HL-60/S4 treated with retinoic acid at 250 ng/mL for 4 days and 3 days (cell line): ENCODE measurements around the gene CES2.
"Not testable (repeated sequence)": the region's sequence is repeated elsewhere in the genome, so short reads cannot be mapped to it uniquely, and the experiment has no call there.

Experiments used
- in situ Hi-C: fragments of 300-500 bp; cut with MboI; formaldehyde crosslinking; loops from 2 replicates; pipeline ENCODE4 v1.7.0; 2022; ENCODE audit warnings: low sequenced_read_pairs

The CES2 gene

GRCh38 chr16:66934138-66934838 is 1.0 kb upstream of the CES2 start, which contains the start of gene CIAO2B:
CIAO2B (minus strand) TSS chr16:66934402; CDS start chr16:66934364, 38 bp downstream.
- in situ Hi-C loops, result no loop called here

GRCh38 chr16:66934839-66935313 is 440 bp upstream of the CES2 start:
- in situ Hi-C loops, result not testable (repeated sequence)

- in situ Hi-C loops, result no loop called here
Measured at GRCh38 chr16:66936462-66936861, 1.1 kb downstream of the CES2 start.

GRCh38 chr16:66936889-66937554 is 1.7 kb downstream of the CES2 start:
- in situ Hi-C loops, result no loop called here

GRCh38 chr16:66937725-66938337 is 2.5 kb downstream of the CES2 start:
- in situ Hi-C loops, result no loop called here

- in situ Hi-C loops, result no loop called here
Measured at GRCh38 chr16:66939366-66939765, 4.0 kb downstream of the CES2 start.

GRCh38 chr16:66940236-66940635 is 4.9 kb downstream of the CES2 start:
- in situ Hi-C loops, result no loop called here

GRCh38 chr16:66942981-66943380 is 7.7 kb downstream of the CES2 start:
- in situ Hi-C loops, result no loop called here

GRCh38 chr16:66943426-66944053 is 8.2 kb downstream of the CES2 start:
- in situ Hi-C loops, result no loop called here

- in situ Hi-C loops, result no loop called here
Measured at GRCh38 chr16:66944054-66944441, 8.7 kb downstream of the CES2 start.

- in situ Hi-C loops, result not testable (repeated sequence)
Measured at GRCh38 chr16:66944971-66945370, 9.7 kb downstream of the CES2 start.

- in situ Hi-C loops, result no loop called here
Measured at GRCh38 chr16:66945939-66946338, 10.6 kb downstream of the CES2 start.

GRCh38 chr16:66946541-66946940 is 11.2 kb downstream of the CES2 start:
- in situ Hi-C loops, result no loop called here

GRCh38 chr16:66946974-66947301 is 11.6 kb downstream of the CES2 start:
- in situ Hi-C loops, result no loop called here

GRCh38 chr16:66947302-66948065 is 12.2 kb downstream of the CES2 start:
- in situ Hi-C loops, result no loop called here

GRCh38 chr16:66948134-66948836 is 13.0 kb downstream of the CES2 start:
- in situ Hi-C loops, result no loop called here

GRCh38 chr16:66948837-66949225 is 13.5 kb downstream of the CES2 start:
- in situ Hi-C loops, result no loop called here

GRCh38 chr16:66949472-66949871 is 14.2 kb downstream of the CES2 start:
- in situ Hi-C loops, result no loop called here

GRCh38 chr16:66950437-66950836 is 15.1 kb downstream of the CES2 start:
- in situ Hi-C loops, result loop anchor here (25.0 kb wide), 2 partner anchors 212 to 487 kb away; partner anchors contain the start of genes B3GNT9, FBXL8, HSD11B2 and HSF4
